ENCODE measurements around the gene RPL13. TPM values are rescaled to one million over a fixed set of nuclear protein-coding genes. Genes with fewer than 3 reads are reported as not detected.

Gene RPL13
- total and polyA plus RNA-seq, 9 of the 15 experiments (the other 6 are each of a cell fraction or from before 2014, with no cell fraction given) = 227 to 6,042 (median 1,633) TPM

DNA sequence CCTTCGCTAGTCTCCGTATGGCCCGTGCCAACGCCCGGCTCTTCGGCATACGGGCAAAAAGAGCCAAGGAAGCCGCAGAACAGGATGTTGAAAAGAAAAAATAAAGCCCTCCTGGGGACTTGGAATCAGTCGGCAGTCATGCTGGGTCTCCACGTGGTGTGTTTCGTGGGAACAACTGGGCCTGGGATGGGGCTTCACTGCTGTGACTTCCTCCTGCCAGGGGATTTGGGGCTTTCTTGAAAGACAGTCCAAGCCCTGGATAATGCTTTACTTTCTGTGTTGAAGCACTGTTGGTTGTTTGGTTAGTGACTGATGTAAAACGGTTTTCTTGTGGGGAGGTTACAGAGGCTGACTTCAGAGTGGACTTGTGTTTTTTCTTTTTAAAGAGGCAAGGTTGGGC is 2.5 kb downstream of the RPL13 start:
- Histone ChIP-seq H4K20me1 (replicated peaks; ENCODE audit: control insufficient read depth, insufficient read depth, low read length) (peaks cover 60% of the 10 kb centered on the region), H3K4me1 (replicated peaks in 1 of 2; ENCODE audit: control insufficient read depth in 2 of 2, insufficient read depth in 2 of 2, low read length in 2 of 2) (peaks cover 39 to 60% of the 10 kb centered on the region in 2 experiments), H3K36me3 (ENCODE audit: control insufficient read depth, insufficient read depth, low read length) (peaks cover 41% of the 10 kb centered on the region), H3K4me2 (ENCODE audit: insufficient read depth, low read length) (peak overlapping the region; percentile 99), H3K27me3 (ENCODE audit: control insufficient read depth in 2 of 2, insufficient read depth in 2 of 2, low read length in 2 of 2) (no peaks in the 10 kb centered on the region; a peak in 1 of 5 replicates), H3K9me1 (ENCODE audit: control insufficient read depth, insufficient read depth, low read length) (peaks cover 6% of the 10 kb centered on the region), H3K79me2 (ENCODE audit: control insufficient read depth, insufficient read depth, low read length) (peaks cover 51% of the 10 kb centered on the region), H3K9ac (ENCODE audit: insufficient read depth in 1 of 2, low read depth in 2 of 2, low read length in 2 of 2) (peak overlapping the region; percentile 90 to 95), H3K4me3 (peak overlapping the region; percentile 84), H2AFZ (ENCODE audit: low read depth, low read length) (no peak overlapping the region), H3K27ac (ENCODE audit: extremely low read depth, low read depth, low read length) (peak overlapping the region; percentile 94; the same call in 1 of the 3 replicates), H3K9me3 (replicated peaks; ENCODE audit: control insufficient read depth, insufficient read depth, low read depth, low read length) (0 out of 2 replicates have a peak, but pooled peaks cover 2% of the 10 kb centered on the region)
- CTCF ChIA-PET (ENCODE audit: low intra/inter-chr PET ratio) = no interaction called here
- intact Hi-C loops (cut with micrococcal nuclease) (loop anchor here (10.0 kb wide), 1 partner anchor 758 kb away; the partner anchor contains the start of gene CDT1), in situ Hi-C loops (cut with MboI) (no loop called here)
- no TSS peak for BruUV-seq (replicated peaks)
- no peak for DNase-seq (ENCODE audit: extremely low read depth in 1 of 4, low spot score in 3 of 4)
- WGBS (ENCODE audit: insufficient coverage, low coverage, missing lambda C conversion rate) = 21% methylated on average over 4 of the region's 12 CpGs
- no peak for ATAC-seq
- TF ChIP-seq RBFOX2 (IDR thresholded peaks at IDR 0.05; ENCODE audit: low read depth, low read length) (peak; percentile 47), ZNF253 (CRISPR knock-in tag; conservative IDR thresholded peaks at IDR 0.05) (no peak), HNRNPL (IDR thresholded peaks at IDR 0.05; ENCODE audit: low read depth, low read length) (0 out of 2 replicates have a peak, but pooled peaks have one; percentile 13), ZNF24 (IDR thresholded peaks at IDR 0.05) (no peak)
- FAIRE-seq = no peak
- POLR2A ChIA-PET = interaction anchor here (0.8 to 2.7 kb wide), 5 partner anchors 9 to 803 kb away, joined by 3 to 15 read pairs (median 6); partner anchors contain the start of gene CPNE7
